GM19193 (cell line): ENCODE results near the gene CD300LD.
A peak's percentile ranks its signal among the peaks of the same experiment; 100 is the strongest.

Experiments used
- POLR2A ChIP-seq: IDR thresholded peaks from 4 replicates; pipeline ENCODE4 v1.6.1; 2011; ENCODE audit not compliant: insufficient read depth, insufficient read length; ENCODE audit errors: extremely low read depth

Gene CD300LD

DNA sequence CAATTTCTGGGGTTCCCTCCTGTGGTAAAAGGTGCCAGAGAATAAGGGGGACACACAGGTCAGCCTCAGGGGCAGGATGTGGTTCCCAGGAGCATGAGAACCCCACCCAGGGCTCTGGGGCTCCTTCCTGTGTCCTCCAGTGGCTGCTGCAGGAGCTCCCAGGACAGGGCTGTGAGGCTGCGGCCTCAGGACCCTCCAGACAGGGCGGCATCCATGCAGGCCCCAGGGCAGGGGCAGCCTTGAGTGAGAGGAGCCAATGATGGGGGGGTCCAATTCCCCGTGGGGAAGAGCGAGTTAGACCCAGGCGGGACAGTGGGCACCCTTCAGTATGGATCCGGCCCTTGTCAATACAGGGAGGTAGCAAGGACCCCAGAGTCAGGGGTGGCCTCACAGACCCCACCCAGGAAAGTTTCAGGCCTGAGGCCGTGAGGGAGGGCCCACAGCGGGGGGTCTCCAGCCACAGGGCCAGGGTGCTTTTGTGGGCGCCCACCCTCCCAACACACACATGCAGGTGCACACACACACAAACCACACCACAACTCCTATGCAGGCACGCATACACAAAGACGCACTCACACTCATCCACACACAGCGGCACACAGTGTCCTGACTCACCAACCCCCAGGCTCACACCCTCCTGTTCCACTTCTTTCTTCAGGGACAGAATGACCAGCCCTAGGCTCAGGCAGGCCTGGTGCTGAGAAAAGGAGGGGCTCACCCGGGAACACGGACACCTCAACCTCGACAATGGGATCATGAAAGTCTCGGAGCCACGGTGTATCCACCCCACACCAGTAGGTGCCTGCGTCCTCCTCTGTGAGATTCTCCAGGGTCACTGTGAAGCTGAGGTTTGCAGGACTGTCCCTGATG is 48.0 kb downstream of the CD300LD start:
- TF ChIP-seq POLR2A, result no peak

DNA sequence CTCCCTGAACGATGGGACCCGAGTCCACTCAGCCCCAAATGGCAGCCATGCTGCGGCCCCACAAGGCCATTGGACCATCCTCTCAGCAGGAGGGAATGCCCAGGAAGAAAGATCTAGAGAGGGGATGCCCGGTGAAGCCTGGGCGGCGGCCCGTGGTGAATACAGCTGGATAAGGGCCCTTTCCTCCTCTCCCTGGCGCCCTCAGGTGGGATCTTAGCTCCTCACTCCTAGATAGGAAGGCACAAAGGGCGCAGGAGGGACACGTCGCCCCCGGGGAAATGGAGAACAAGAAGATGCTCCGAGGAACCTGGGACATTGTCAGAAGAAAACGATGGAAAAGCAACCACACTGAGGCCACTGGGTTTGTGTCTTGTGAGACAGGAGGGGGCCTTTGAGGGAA is 48.7 kb downstream of the CD300LD start:
- no peak for TF ChIP-seq POLR2A

DNA sequence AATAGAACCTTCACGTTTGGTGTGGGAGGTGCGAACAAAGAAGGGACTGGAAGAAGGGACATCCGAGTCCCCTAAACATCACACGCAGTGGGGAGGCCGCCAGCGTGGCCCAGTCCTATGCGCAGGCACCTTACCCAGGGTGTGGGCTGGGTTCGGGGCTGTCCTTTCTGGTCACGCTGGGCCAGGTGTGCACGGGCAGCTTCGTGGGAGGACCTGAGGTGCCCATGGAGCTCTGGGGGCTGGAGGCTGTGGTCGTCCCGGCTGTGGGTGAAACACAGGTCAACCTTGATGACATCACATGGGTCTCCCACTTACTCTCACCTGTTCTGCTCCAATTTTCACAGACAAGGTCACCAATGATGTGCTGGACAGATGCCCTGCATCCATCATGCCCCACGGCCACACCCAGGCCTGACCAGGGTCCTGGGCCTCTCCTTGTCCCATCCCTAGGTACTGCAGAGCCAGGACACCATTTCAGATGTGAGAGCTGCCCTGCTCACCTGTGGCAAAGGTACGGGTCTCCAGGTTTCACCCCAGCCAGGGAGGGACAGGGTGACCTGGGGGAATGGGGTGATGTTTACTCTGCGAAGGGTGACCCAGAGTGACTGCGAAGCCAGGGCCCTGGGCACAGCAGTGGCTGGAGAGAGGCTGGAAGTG is 49.2 kb downstream of the CD300LD start:
- TF ChIP-seq POLR2A, result no peak

GRCh38 chr17:74542166-74542565 is 49.9 kb downstream of the CD300LD start:
- no peak for TF ChIP-seq POLR2A

- TF ChIP-seq POLR2A, result no peak
Observed at GRCh38 chr17:74541176-74542111, 50.6 kb downstream of the CD300LD start.

DNA sequence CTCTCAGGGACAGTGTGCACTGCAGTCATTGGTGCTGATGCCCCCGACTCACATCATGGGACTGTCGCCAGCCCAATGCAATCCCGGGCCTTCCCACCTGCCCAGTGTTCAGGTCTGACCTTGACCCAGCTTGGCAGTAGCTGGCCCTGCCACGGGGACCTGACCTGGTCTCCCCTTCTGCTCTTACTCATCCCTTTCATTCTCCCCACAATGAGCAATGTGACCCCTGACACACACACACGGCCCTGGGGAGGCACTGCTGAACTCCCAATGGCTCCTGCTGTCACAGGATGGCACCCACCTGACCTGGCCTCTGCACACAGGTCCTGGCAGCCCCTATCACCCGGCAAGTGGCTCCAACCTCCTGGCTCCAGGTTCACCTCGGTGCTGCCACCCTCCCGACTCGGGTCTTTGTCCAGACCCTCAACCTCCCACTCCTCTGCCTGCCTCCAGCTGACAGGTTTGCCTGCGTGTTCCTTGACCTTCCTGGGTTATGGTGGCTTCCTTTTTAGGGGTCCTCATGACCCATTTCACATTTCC is 52.7 kb downstream of the CD300LD start:
- no peak for TF ChIP-seq POLR2A

DNA sequence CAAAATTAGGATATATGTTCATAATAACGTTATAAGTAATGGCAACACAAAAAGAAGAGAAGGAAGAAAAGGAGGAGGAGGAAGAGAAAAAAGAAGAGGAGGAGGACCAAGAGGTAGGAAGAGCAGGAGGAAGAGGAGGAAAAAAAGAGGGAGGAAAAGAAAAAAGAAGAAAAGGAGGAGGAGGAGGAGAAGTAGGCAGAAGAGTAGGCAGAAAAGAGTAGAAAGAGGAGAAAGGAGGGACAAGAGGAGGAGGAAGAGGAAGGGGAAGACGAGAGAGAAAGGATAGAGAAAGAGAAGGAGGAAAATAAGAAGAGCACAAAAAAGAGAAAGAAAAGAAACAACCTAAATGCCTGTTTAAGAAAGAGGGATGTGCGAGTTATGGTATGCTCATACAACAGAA is 55.2 kb downstream of the CD300LD start:
- TF ChIP-seq POLR2A, result no peak

GRCh38 chr17:74532115-74532514 is 60.0 kb downstream of the CD300LD start:
- TF ChIP-seq POLR2A, result peak; percentile 21

DNA sequence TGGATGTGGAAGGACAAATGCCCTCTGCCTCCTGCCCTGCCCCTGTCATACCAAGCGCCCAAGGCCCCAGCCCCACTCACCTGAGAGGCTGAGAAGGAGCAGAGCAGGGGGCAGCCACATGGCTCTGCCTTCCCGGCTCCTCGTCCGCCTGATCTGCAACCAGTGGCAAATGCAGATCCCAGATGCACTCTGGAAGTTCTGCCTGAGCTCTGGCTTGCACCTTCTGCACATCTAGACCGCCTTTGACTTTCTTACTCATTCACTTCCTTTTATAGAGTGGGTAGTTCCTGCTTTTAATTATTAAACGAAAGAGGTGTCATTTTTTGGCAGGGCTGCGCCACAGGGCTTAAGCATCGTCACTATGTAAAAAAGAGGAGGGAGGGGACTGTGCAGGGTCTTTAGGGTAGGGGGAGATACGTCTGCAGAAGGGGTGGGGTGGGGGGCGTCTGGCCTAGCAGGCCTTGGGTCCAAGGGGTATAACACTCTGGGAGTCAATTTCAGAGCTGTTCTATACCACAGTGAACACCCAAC is 60.8 kb downstream of the CD300LD start, which contains the start of gene CD300LB:
TSS of gene CD300LB (minus strand) at position 245 of the 531 bp plus-strand sequence. CDS start at position 120, 125 bp downstream.
- TF ChIP-seq POLR2A, result peak; percentile 17

DNA sequence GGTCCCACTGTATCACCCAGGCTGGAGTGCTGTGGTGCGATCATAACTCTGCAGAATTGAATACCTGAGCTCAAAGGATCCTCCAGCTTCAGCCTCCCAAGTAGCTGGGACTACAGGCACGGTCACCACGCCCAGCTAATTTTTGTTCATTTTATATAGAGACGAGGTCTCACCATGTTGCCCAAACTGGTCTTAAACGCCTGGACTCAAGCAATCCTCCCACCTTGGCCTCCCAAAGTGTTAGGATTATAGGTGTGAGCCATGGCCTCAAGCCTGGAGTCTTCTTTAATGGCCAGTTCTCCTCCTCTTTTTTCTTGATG is 61.3 kb downstream of the CD300LD start:
- TF ChIP-seq POLR2A, result no peak
